ENCODE results near the gene SPDYE6.
A peak's percentile ranks its signal among the peaks of the same experiment; 100 is the strongest.
"Not testable (repeated sequence)": the region's sequence is repeated elsewhere in the genome, so short reads cannot be mapped to it uniquely, and the experiment has no call there.

Gene SPDYE6

GRCh38 chr7:102363549-102364393, 7.5 kb upstream of the SPDYE6 start:
- DNase-seq, result peak; percentile 100

- not testable (repeated sequence) for DNase-seq
Measured at GRCh38 chr7:102346983-102347382, 9.3 kb downstream of the SPDYE6 start.

GRCh38 chr7:102340599-102341368, 15.5 kb downstream of the SPDYE6 start:
- not testable (repeated sequence) for DNase-seq

GRCh38 chr7:102337420-102337819, 18.8 kb downstream of the SPDYE6 start:
- DNase-seq, result not testable (repeated sequence)

GRCh38 chr7:102337002-102337401, 19.2 kb downstream of the SPDYE6 start:
- not testable (repeated sequence) for DNase-seq

GRCh38 chr7:102335574-102335973, 20.7 kb downstream of the SPDYE6 start:
- DNase-seq, result not testable (repeated sequence)

GRCh38 chr7:102330666-102331460, 25.4 kb downstream of the SPDYE6 start:
- DNase-seq, result not testable (repeated sequence)

- DNase-seq, result not testable (repeated sequence)
Measured at GRCh38 chr7:102329366-102329765, 26.9 kb downstream of the SPDYE6 start.

GRCh38 chr7:102328863-102329262, 27.4 kb downstream of the SPDYE6 start:
- not testable (repeated sequence) for DNase-seq

GRCh38 chr7:102327183-102327582, 29.1 kb downstream of the SPDYE6 start:
- not testable (repeated sequence) for DNase-seq

- no peak for DNase-seq
Measured at GRCh38 chr7:102326157-102326889, 29.9 kb downstream of the SPDYE6 start.

- DNase-seq, result not testable (repeated sequence)
Measured at GRCh38 chr7:102325106-102325505, 31.1 kb downstream of the SPDYE6 start.

- DNase-seq, result no peak
Measured at GRCh38 chr7:102323914-102324195, 32.4 kb downstream of the SPDYE6 start.

GRCh38 chr7:102322202-102322715, 34.0 kb downstream of the SPDYE6 start:
- no peak for DNase-seq

GRCh38 chr7:102321351-102322201, 34.7 kb downstream of the SPDYE6 start:
- DNase-seq, result peak; percentile 17

- DNase-seq, result no peak
Measured at GRCh38 chr7:102320601-102321350, 35.5 kb downstream of the SPDYE6 start.

GRCh38 chr7:102320181-102320580, 36.1 kb downstream of the SPDYE6 start:
- DNase-seq, result no peak

- no peak for DNase-seq
Measured at GRCh38 chr7:102319671-102320070, 36.6 kb downstream of the SPDYE6 start.

- DNase-seq, result no peak
Measured at GRCh38 chr7:102318482-102318971, 37.7 kb downstream of the SPDYE6 start.

Data from fibroblast of skin of back (primary cell).